GM20000 (cell line): ENCODE data around the gene FOXO6.

Experiments
- DNase-seq: peaks from one replicate; pipeline ENCODE4 v3.0.0; 2012; ENCODE audit warnings: low spot score
- CTCF ChIP-seq: IDR thresholded peaks from 2 replicates; pipeline ENCODE4 v1.5.1; 2012; ENCODE audit warnings: mild to moderate bottlenecking, control low read depth; ENCODE audit errors: extremely low read depth, missing control alignments

FOXO6 gene

DNA sequence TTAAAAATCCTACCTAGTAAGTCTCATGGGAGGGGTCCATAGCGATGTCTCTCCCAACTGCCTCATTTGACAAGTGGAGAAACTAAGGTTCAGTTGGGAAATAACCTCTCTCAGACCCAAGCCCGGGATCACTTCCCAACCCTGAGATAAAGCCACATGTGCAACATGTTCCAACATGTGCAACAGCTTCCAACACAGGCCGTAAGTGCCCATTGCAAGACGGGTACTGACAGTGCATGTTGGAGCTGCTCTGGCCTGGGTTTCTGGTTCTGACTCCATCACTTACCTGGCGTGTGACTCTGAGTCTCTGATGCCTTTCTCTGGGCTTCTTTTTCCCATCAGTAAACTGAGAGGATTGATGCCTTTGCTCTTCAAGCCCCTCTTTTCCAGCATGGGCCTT lies 38.0 kb upstream of the FOXO6 start:
- TF ChIP-seq CTCF = no peak
- no peak for DNase-seq

DNA sequence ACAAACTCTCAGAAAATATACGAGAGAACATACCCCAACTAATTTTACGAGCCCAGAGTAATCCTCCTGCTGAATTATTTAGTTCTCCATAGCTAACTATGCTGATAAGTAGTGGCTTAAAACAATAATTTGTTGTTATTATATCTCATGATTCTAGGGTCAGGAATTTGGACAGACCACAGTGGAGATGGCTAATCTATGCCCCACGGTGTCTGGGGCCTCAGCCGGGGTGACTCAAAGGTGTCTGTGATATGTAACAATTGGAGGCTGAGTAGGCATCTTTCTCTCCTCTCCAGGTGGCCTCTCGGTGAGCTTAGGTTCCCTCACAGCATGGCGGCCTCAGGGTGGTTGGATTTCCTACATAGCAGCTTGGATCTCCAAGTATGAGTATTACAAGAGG lies 35.4 kb upstream of the FOXO6 start:
- TF ChIP-seq CTCF = no peak
- no peak for DNase-seq

GRCh38 chr1:41327383-41327999 lies 33.7 kb upstream of the FOXO6 start:
- no peak for DNase-seq
- TF ChIP-seq CTCF = no peak

DNA sequence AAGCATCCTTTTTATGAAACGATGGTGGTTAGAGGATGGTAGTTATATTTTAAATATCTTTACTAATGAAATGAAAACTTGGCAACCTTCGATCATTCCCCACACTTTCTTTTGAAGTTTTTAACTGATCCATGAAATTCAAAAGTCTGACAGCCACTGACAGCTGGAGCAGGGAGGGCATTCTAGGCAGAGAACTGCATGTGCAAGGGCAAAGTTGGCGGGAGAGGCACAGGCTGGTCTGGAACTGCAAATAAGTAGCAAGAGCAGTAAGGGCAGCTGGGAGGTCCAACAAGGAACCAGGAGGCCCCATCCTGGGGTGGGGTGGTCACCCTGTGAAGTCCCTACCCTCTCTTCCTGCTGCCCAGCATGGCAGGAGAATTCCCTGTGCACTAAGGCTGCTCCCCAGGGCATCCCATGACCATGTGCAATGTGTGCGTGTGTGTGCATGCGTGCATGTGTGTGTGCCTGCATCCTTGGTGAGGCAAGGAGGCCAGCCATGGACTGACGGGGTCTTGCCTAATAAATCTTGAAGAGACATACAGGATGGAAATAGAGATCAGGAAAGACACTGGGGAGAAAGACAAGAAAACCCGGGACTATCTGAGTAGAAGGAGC lies 33.1 kb upstream of the FOXO6 start:
- no peak for DNase-seq

DNA sequence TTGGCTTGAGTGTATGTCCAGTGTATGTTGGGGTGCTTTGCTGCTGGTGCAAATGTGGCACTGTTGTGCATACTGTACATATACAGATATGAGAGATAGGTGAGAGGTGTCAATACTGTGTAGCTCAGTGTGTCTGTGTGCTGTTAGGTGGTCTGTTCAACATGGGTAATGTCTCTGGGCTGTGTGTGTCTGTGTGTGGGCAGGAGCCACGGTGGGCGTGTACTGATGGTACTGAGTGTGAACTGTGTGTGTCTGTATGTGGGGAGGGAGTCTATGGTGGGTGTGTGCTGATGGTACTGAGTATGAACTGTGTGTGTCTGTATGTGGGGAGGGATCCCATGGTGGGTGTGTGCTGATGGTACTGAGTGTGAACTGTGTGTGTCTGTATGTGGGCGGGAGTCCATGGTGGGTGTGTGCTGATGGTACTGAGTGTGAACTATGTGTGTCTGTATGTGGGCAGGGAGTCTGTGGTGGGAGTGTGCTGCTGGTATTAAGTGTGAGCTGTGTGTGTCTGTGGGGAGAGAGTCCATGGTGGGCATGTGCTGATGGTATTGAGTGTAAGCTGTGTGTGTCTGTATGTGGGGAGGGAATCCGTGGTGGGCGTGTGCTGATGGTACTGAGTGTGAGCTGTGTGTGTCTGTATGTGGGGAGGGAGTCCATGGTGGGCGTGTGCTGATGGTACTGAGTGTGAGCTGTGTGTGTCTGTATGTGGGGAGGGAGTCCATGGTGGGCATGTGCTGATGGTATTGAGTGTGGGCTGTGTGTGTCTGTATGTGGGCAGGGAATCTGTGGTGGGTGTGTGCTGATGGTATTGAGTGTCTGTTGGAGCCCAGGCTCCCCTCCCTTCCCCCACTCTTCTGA lies 32.2 kb upstream of the FOXO6 start:
- no peak for TF ChIP-seq CTCF
- DNase-seq = no peak

More for the DNA sequence above, 33.1 kb upstream of the FOXO6 start:
- TF ChIP-seq CTCF = no peak

GRCh38 chr1:41329662-41330587 lies 31.3 kb upstream of the FOXO6 start:
- TF ChIP-seq CTCF = no peak
- DNase-seq = no peak
